RWPE2 (cell line): Measurements from ENCODE around the gene LRMDA.

ENCODE experiments used
- ATAC-seq: fragments of 200-7000 bp; cut with Tn5 transposase; 3 replicates; pipeline ENCODE4 v1.9.1; 2021; ENCODE audit warnings: low read depth
- DNase-seq: peaks from one replicate; pipeline ENCODE4 v3.0.0-alpha.2; 2020; ENCODE audit warnings: low spot score
- H3K27ac ChIP-seq: fragments of 450-650 bp; 2 replicates; pipeline ENCODE4 v1.5.1; 2017; ENCODE audit warnings: mild to moderate bottlenecking; ENCODE audit not compliant: poor library complexity, severe bottlenecking
- H3K27me3 ChIP-seq: fragments of 250-450 bp; sonication (Bioruptor Pico); 2 replicates; pipeline ENCODE4 v1.5.1; 2021; ENCODE audit warnings: mild to moderate bottlenecking, moderate library complexity; ENCODE audit not compliant: insufficient read depth, poor library complexity, severe bottlenecking
- H3K36me3 ChIP-seq: fragments of 250-450 bp; sonication (Bioruptor Pico); 2 replicates; pipeline ENCODE4 v1.5.1; 2020; ENCODE audit warnings: low read depth, mild to moderate bottlenecking, moderate library complexity
- H3K4me1 ChIP-seq: fragments of 250-450 bp; sonication (Bioruptor Pico); 2 replicates; pipeline ENCODE4 v1.5.1; 2021; ENCODE audit warnings: mild to moderate bottlenecking, moderate library complexity; ENCODE audit not compliant: insufficient read depth, poor library complexity, severe bottlenecking
- H3K4me3 ChIP-seq: fragments of 250-450 bp; sonication (Bioruptor Pico); 2 replicates; pipeline ENCODE4 v1.5.1; 2021; ENCODE audit warnings: mild to moderate bottlenecking, moderate library complexity; ENCODE audit not compliant: severe bottlenecking
- H3K9me3 ChIP-seq: fragments of 250-450 bp; sonication (Bioruptor Pico); 2 replicates; pipeline ENCODE4 v1.5.1; 2021; ENCODE audit warnings: mild to moderate bottlenecking, moderate library complexity; ENCODE audit not compliant: severe bottlenecking
- TF ChIP-seq, protein P1 (sequence below): fragments of 450-650 bp; IDR thresholded peaks from one replicate; pipeline ENCODE4 v1.5.1; 2017; ENCODE audit warnings: mild to moderate bottlenecking, moderate library complexity; ENCODE audit not compliant: poor library complexity, severe bottlenecking

The LRMDA gene

DNA sequence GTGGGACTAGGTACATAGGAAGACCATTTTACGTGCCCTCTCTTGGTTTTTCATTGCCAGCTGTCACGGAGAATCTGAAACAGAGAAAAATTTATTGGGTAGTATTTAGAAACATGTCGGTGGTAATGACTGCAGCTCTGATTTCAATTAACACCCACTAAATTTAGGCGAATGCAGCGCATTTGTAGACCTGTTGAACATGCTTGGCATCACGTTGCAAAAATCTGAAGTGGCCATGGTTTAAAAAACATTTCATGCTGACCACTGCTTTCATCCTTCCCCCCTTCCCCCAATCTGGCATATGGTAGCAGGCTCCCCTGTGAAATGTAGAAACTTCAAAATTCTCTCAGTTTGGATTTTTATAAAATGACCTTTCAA lies 34.0 kb downstream of the LRMDA start:
- peak overlapping the region; percentile 31 for H3K27ac ChIP-seq
- no peak overlapping the region for H3K4me3 ChIP-seq
- peaks cover 22% of the 10 kb centered on the region for H3K4me1 ChIP-seq
- H3K9me3 ChIP-seq = no peaks in the 10 kb centered on the region
- no peaks in the 10 kb centered on the region for H3K36me3 ChIP-seq
- DNase-seq = no peak
- ATAC-seq = no peak
- H3K27me3 ChIP-seq = no peaks in the 10 kb centered on the region
- TF ChIP-seq, protein P1, sequence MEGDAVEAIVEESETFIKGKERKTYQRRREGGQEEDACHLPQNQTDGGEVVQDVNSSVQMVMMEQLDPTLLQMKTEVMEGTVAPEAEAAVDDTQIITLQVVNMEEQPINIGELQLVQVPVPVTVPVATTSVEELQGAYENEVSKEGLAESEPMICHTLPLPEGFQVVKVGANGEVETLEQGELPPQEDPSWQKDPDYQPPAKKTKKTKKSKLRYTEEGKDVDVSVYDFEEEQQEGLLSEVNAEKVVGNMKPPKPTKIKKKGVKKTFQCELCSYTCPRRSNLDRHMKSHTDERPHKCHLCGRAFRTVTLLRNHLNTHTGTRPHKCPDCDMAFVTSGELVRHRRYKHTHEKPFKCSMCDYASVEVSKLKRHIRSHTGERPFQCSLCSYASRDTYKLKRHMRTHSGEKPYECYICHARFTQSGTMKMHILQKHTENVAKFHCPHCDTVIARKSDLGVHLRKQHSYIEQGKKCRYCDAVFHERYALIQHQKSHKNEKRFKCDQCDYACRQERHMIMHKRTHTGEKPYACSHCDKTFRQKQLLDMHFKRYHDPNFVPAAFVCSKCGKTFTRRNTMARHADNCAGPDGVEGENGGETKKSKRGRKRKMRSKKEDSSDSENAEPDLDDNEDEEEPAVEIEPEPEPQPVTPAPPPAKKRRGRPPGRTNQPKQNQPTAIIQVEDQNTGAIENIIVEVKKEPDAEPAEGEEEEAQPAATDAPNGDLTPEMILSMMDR = no peak

DNA sequence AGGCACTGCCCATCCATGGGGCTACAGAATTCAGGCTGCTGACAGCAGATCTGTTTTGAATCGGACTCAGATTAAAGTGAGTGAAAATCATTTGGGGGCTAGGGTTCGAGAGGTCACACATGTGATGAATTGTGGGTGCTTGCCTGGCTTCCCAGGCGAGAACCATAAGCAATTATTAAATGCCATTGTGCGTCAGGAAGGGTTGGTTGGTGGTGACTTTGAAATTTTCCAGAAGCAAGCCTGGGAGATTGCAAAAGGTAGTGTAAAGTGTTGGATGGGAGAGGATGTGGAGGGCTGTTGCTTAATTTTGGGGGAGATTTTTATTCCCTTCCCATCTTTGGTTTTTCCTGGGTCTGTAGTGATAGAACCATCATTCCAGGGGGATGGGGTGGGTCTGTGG lies 34.6 kb downstream of the LRMDA start:
- ATAC-seq = no peak
- TF ChIP-seq, protein P1 = no peak
- H3K4me1 ChIP-seq = peaks cover 22% of the 10 kb centered on the region

DNA sequence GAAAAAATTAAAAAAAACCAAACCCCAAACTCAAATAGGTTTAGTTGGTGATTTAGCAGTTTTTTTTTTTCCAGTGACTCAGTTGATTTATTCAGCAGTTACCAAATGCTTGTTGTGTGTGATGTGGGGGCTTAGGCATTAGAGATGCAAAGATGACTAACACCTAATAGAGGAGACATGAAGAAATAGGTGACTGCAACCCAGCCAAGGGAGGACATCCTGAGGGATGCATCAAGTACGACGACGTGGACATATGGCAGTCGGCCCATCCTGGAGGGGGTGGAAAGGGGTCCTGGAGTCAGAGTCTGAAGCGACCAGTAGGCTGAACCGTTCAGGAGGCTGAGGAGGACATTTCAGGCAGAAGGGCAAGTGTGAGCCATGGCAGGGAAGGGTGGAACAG lies 35.5 kb downstream of the LRMDA start:
- ATAC-seq = peak; percentile 59
- Histone ChIP-seq H3K4me1 (peaks cover 22% of the 10 kb centered on the region), H3K4me3 (no peak overlapping the region), H3K36me3 (no peaks in the 10 kb centered on the region), H3K27me3 (no peaks in the 10 kb centered on the region), H3K9me3 (no peaks in the 10 kb centered on the region), H3K27ac (peak overlapping the region; percentile 16)
- no peak for DNase-seq
- TF ChIP-seq, protein P1 = no peak

More for the DNA sequence above, 34.6 kb downstream of the LRMDA start:
- H3K27me3 ChIP-seq = no peaks in the 10 kb centered on the region
- no peaks in the 10 kb centered on the region for H3K9me3 ChIP-seq
- no peak overlapping the region for H3K4me3 ChIP-seq
- DNase-seq = no peak
- peak overlapping the region; percentile 16 for H3K27ac ChIP-seq
- no peaks in the 10 kb centered on the region for H3K36me3 ChIP-seq

DNA sequence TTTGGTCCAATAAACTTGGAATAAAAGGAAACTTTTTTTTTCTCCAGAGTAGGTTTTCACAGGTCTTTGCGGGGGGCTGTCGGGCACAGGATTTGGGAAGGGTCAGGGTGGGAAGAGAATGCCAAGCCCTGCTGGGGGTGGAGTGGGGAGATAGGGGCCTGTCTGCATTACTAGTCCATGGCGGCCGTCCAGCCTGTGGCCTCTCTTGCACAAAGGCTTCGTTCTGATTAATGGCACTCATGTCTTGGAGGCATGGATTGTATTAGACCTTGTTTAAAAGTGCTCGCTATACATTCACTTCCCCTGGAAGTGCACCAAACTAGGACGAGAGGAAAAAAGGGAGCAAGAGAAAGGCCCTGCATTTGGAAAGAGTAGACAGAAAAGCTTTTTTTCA lies 37.2 kb downstream of the LRMDA start:
- DNase-seq (no peak), ATAC-seq (no peak)
- Histone ChIP-seq H3K27ac (peak overlapping the region; percentile 66), H3K36me3 (no peaks in the 10 kb centered on the region), H3K4me3 (no peak overlapping the region), H3K27me3 (no peaks in the 10 kb centered on the region), H3K4me1 (peaks cover 22% of the 10 kb centered on the region), H3K9me3 (no peaks in the 10 kb centered on the region)
- TF ChIP-seq, protein P1 = no peak

DNA sequence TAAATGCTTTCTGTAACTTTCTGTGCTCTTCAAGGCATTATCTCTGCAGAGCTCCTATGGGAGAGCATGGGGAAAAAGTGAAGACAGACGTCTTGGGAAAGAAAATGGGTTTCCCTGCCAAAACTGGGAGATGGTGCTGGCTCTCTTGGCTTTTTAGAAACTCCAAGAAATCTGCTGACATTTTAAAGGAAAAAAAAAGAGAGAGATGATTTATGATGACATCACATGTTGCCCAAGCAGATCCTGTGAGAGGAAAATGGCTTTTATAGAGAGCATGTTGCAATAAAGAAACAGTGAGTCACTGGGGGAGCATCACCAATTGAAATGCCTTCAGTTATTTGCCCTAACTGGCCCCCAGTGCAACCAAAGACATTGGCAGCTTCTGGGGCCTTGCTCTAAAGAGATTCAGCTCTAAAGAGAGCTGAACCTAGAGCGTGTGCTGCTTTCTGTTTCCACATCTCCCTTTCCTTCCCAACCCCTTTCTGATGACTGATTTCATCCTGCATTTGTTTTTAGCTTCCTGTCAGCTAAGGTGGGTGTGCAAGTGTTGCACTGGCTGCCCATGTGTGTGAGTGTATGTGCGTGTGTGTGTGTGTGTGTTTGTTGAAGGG lies 37.7 kb downstream of the LRMDA start:
- no peak overlapping the region for H3K4me3 ChIP-seq
- DNase-seq (no peak), ATAC-seq (peak; percentile 84)
- H3K27me3 ChIP-seq = no peaks in the 10 kb centered on the region
- no peaks in the 10 kb centered on the region for H3K36me3 ChIP-seq
- H3K9me3 ChIP-seq = no peaks in the 10 kb centered on the region
- H3K4me1 ChIP-seq = peaks cover 22% of the 10 kb centered on the region
- H3K27ac ChIP-seq = peak overlapping the region; percentile 66
- TF ChIP-seq, protein P1 = no peak
